CD4-positive, CD25-positive, alpha-beta regulatory T cell (primary cell): ENCODE data around the gene TMEM144. TPM values are rescaled to one million over a fixed set of nuclear protein-coding genes. Genes with fewer than 3 reads are reported as not detected.

ENCODE experiments used
- ATAC-seq, 2 donors: fragments of 150-1000 bp; cut with Tn5 transposase; one replicate each; pipeline ENCODE4 v1.10.0; 2021; ENCODE audit warnings: low read depth in 2 of 2, moderate number of reproducible peaks in 2 of 2, moderate library complexity in 1 of 2
- DNase-seq, 3 donors: peaks; one replicate each; pipeline versions ENCODE4 v3.0.0 to v3.0.0-alpha.2; 2012 to 2022; ENCODE audit warnings: mixed read lengths in 1 of 3
- H3K27ac ChIP-seq: one replicate; pipeline ENCODE4 v1.7.0; 2013; ENCODE audit warnings: mild to moderate bottlenecking, low read length; ENCODE audit not compliant: insufficient read depth, poor library complexity, severe bottlenecking
- H3K27me3 ChIP-seq: one replicate; pipeline ENCODE4 v1.7.0; 2013; ENCODE audit warnings: low read length; ENCODE audit not compliant: control insufficient read depth, insufficient read depth
- H3K36me3 ChIP-seq: one replicate; pipeline ENCODE4 v1.7.0; 2013; ENCODE audit warnings: mild to moderate bottlenecking, low read length, moderate library complexity; ENCODE audit not compliant: control insufficient read depth, insufficient read depth
- H3K4me1 ChIP-seq: 2 replicates; pipeline ENCODE4 v1.7.0; 2013; ENCODE audit warnings: mild to moderate bottlenecking, low read length; ENCODE audit not compliant: insufficient read depth, control insufficient read depth, poor library complexity, severe bottlenecking
- H3K4me3 ChIP-seq: one replicate; pipeline ENCODE4 v1.7.0; 2013; ENCODE audit warnings: low read depth, mild to moderate bottlenecking, low read length, moderate library complexity
- H3K9me3 ChIP-seq, 2 experiments: 1 replicate in 1 of 2; 2 replicates in 1 of 2; pipeline ENCODE4 v1.7.0; 2013; ENCODE audit warnings: low read length in 2 of 2, mild to moderate bottlenecking in 1 of 2, moderate library complexity in 1 of 2; ENCODE audit not compliant: control insufficient read depth in 2 of 2
- H3K27ac Mint-ChIP-seq, 3 donors: one replicate each; pipeline ENCODE4 v1.8.0; 2020 to 2022; ENCODE audit warnings: mild to moderate bottlenecking in 3 of 3, mixed read lengths in 3 of 3, moderate library complexity in 2 of 3
- H3K27me3 Mint-ChIP-seq: one replicate; pipeline ENCODE4 v1.8.0; 2022; ENCODE audit warnings: mild to moderate bottlenecking, mixed read lengths
- H3K36me3 Mint-ChIP-seq: one replicate; pipeline ENCODE4 v1.8.0; 2020; ENCODE audit warnings: mixed read lengths
- H3K4me1 Mint-ChIP-seq, 4 donors: one replicate each; pipeline ENCODE4 v1.8.0; 2020 to 2022; ENCODE audit warnings: mixed read lengths in 4 of 4, mild to moderate bottlenecking in 1 of 4
- H3K4me3 Mint-ChIP-seq, 4 donors: one replicate each; pipeline ENCODE4 v1.8.0; 2020 to 2022; ENCODE audit warnings: mild to moderate bottlenecking in 4 of 4, mixed read lengths in 4 of 4, moderate library complexity in 3 of 4
- H3K9me3 Mint-ChIP-seq, 7 donors: one replicate each; pipeline ENCODE4 v1.8.0; 2020 to 2022; ENCODE audit warnings: mixed read lengths in 7 of 7, mild to moderate bottlenecking in 3 of 7, moderate library complexity in 2 of 7
- polyA plus RNA-seq, 4 donors: library from polyadenylated mRNA; unstranded; fragments of 300-500 nt; fragmentation: Illumina TruSeq; gene quantifications; one replicate each; pipeline ENCODE4 v1.2.3, GENCODE V29; 2021
- total RNA-seq: library from RNA; stranded (reverse); gene quantifications from one replicate; pipeline ENCODE4 v1.2.3, GENCODE V29; 2022

Gene TMEM144
- total and polyA plus RNA-seq, 5 donors from 2014 or later = not detected

GRCh38 chr4:158181906-158182305 is 28.4 kb upstream of the TMEM144 start:
- H3K4me1 Mint-ChIP-seq = no peaks in the 10 kb centered on the region

GRCh38 chr4:158182736-158183135 is 27.6 kb upstream of the TMEM144 start:
- no peak overlapping the region for H3K4me3 Mint-ChIP-seq
- DNase-seq = no peak
- H3K36me3 Mint-ChIP-seq = no peaks in the 10 kb centered on the region
- Histone ChIP-seq H3K27me3 (no peaks in the 10 kb centered on the region), H3K9me3 (no peaks in the 10 kb centered on the region), H3K27ac (no peak overlapping the region), H3K4me1 (no peaks in the 10 kb centered on the region), H3K4me3 (no peak overlapping the region), H3K36me3 (no peaks in the 10 kb centered on the region)
- no peak for ATAC-seq
- H3K9me3 Mint-ChIP-seq = peaks cover 0 to 5% (median 0%) of the 10 kb centered on the region in 7 donors
- no peaks in the 10 kb centered on the region for H3K4me1 Mint-ChIP-seq
- no peaks in the 10 kb centered on the region for H3K27me3 Mint-ChIP-seq
- H3K27ac Mint-ChIP-seq = no peak overlapping the region

More at GRCh38 chr4:158181906-158182305, 28.4 kb upstream of the TMEM144 start:
- Histone ChIP-seq H3K9me3 (no peaks in the 10 kb centered on the region), H3K4me1 (no peaks in the 10 kb centered on the region), H3K27ac (no peak overlapping the region), H3K4me3 (no peak overlapping the region), H3K27me3 (no peaks in the 10 kb centered on the region), H3K36me3 (no peaks in the 10 kb centered on the region)
- Mint-ChIP-seq H3K4me3 (no peak overlapping the region), H3K27me3 (no peaks in the 10 kb centered on the region), H3K36me3 (no peaks in the 10 kb centered on the region), H3K9me3 (peaks cover 0 to 3% (median 0%) of the 10 kb centered on the region in 7 donors), H3K27ac (no peak overlapping the region)
- DNase-seq (no peak), ATAC-seq (no peak)

- Histone ChIP-seq H3K36me3 (no peaks in the 10 kb centered on the region), H3K4me3 (no peak overlapping the region), H3K27ac (no peak overlapping the region), H3K9me3 (no peaks in the 10 kb centered on the region), H3K27me3 (no peaks in the 10 kb centered on the region), H3K4me1 (no peaks in the 10 kb centered on the region)
- Mint-ChIP-seq H3K4me1 (no peaks in the 10 kb centered on the region), H3K9me3 (peaks cover 0 to 4% (median 0%) of the 10 kb centered on the region in 7 donors), H3K4me3 (no peak overlapping the region), H3K27me3 (no peaks in the 10 kb centered on the region), H3K36me3 (no peaks in the 10 kb centered on the region), H3K27ac (no peak overlapping the region)
- DNase-seq (no peak), ATAC-seq (no peak)
Observed at GRCh38 chr4:158186815-158187214, 23.5 kb upstream of the TMEM144 start.

GRCh38 chr4:158189422-158189821 is 20.9 kb upstream of the TMEM144 start:
- no peaks in the 10 kb centered on the region for H3K36me3 Mint-ChIP-seq
- no peak overlapping the region for H3K4me3 Mint-ChIP-seq

GRCh38 chr4:158190718-158191117 is 19.6 kb upstream of the TMEM144 start:
- Mint-ChIP-seq H3K4me3 (no peak overlapping the region), H3K36me3 (no peaks in the 10 kb centered on the region), H3K9me3 (peaks cover 0 to 4% (median 0%) of the 10 kb centered on the region in 7 donors), H3K4me1 (no peaks in the 10 kb centered on the region), H3K27ac (no peak overlapping the region), H3K27me3 (no peaks in the 10 kb centered on the region)
- no peak overlapping the region for H3K4me3 ChIP-seq
- no peak overlapping the region for H3K27ac ChIP-seq
- no peak for ATAC-seq
- no peaks in the 10 kb centered on the region for H3K9me3 ChIP-seq
- H3K4me1 ChIP-seq = no peaks in the 10 kb centered on the region
- H3K36me3 ChIP-seq = no peaks in the 10 kb centered on the region
- no peak for DNase-seq
- no peaks in the 10 kb centered on the region for H3K27me3 ChIP-seq

More at GRCh38 chr4:158189422-158189821, 20.9 kb upstream of the TMEM144 start:
- H3K36me3 ChIP-seq = no peaks in the 10 kb centered on the region
- H3K9me3 ChIP-seq = no peaks in the 10 kb centered on the region
- H3K4me1 ChIP-seq = no peaks in the 10 kb centered on the region
- no peak overlapping the region for H3K27ac Mint-ChIP-seq
- DNase-seq (no peak), ATAC-seq (no peak)
- no peaks in the 10 kb centered on the region for H3K27me3 ChIP-seq
- H3K4me3 ChIP-seq = no peak overlapping the region
- H3K4me1 Mint-ChIP-seq = no peaks in the 10 kb centered on the region
- no peaks in the 10 kb centered on the region for H3K27me3 Mint-ChIP-seq
- peaks cover 0 to 4% (median 0%) of the 10 kb centered on the region in 7 donors for H3K9me3 Mint-ChIP-seq
- no peak overlapping the region for H3K27ac ChIP-seq

GRCh38 chr4:158192439-158193158 is 17.7 kb upstream of the TMEM144 start:
- H3K9me3 ChIP-seq = no peaks in the 10 kb centered on the region
- Mint-ChIP-seq H3K27me3 (no peaks in the 10 kb centered on the region), H3K4me3 (no peak overlapping the region), H3K36me3 (no peaks in the 10 kb centered on the region), H3K9me3 (peaks cover 0 to 2% (median 0%) of the 10 kb centered on the region in 7 donors), H3K27ac (no peak overlapping the region), H3K4me1 (no peaks in the 10 kb centered on the region)
- DNase-seq = no peak
- H3K4me3 ChIP-seq = no peak overlapping the region
- ATAC-seq = no peak
- H3K27ac ChIP-seq = no peak overlapping the region
- H3K27me3 ChIP-seq = no peaks in the 10 kb centered on the region
- no peaks in the 10 kb centered on the region for H3K4me1 ChIP-seq
- H3K36me3 ChIP-seq = no peaks in the 10 kb centered on the region

- Histone ChIP-seq H3K36me3 (no peaks in the 10 kb centered on the region), H3K27ac (no peak overlapping the region), H3K27me3 (no peaks in the 10 kb centered on the region), H3K4me3 (no peak overlapping the region), H3K4me1 (no peaks in the 10 kb centered on the region), H3K9me3 (no peaks in the 10 kb centered on the region)
- DNase-seq (peak in 1 of 3 donors; percentile 7), ATAC-seq (no peak)
- H3K4me1 Mint-ChIP-seq = no peaks in the 10 kb centered on the region
- H3K4me3 Mint-ChIP-seq = no peak overlapping the region
- no peaks in the 10 kb centered on the region for H3K36me3 Mint-ChIP-seq
- H3K27ac Mint-ChIP-seq = no peak overlapping the region
- no peaks in the 10 kb centered on the region for H3K27me3 Mint-ChIP-seq
- peaks cover 0 to 2% (median 0%) of the 10 kb centered on the region in 7 donors for H3K9me3 Mint-ChIP-seq
Observed at GRCh38 chr4:158193171-158193749, 17.0 kb upstream of the TMEM144 start.

- Histone ChIP-seq H3K9me3 (no peaks in the 10 kb centered on the region), H3K27me3 (no peaks in the 10 kb centered on the region), H3K4me3 (no peak overlapping the region), H3K4me1 (no peaks in the 10 kb centered on the region), H3K27ac (no peak overlapping the region), H3K36me3 (no peaks in the 10 kb centered on the region)
- Mint-ChIP-seq H3K4me3 (no peak overlapping the region), H3K36me3 (no peaks in the 10 kb centered on the region), H3K27me3 (no peaks in the 10 kb centered on the region), H3K4me1 (no peaks in the 10 kb centered on the region), H3K27ac (no peak overlapping the region), H3K9me3 (peaks cover 0 to 2% (median 0%) of the 10 kb centered on the region in 7 donors)
- DNase-seq (no peak), ATAC-seq (no peak)
Observed at GRCh38 chr4:158195297-158195696, 15.0 kb upstream of the TMEM144 start.
